Testis (tissue), 2 donors: ENCODE results near the gene MAMDC2.

Experiments
- POLR2A ChIP-seq: fragments of 450-650 bp; IDR thresholded peaks from one replicate; pipeline ENCODE4 v1.6.1; 2017; ENCODE audit warnings: antibody characterized with exemption, mild to moderate bottlenecking, moderate library complexity
- TF ChIP-seq, protein P1 (sequence below), 3 experiments: fragments of 450-650 bp in 2 of 3; fragments of 200-600 bp in 1 of 3; sonication (generic) in 1 of 3; IDR thresholded peaks; one replicate each; pipeline ENCODE4 v1.5.1; 2016 to 2019; ENCODE audit warnings: antibody characterized with exemption in 3 of 3, mild to moderate bottlenecking in 2 of 3, moderate library complexity in 1 of 3

DNA sequence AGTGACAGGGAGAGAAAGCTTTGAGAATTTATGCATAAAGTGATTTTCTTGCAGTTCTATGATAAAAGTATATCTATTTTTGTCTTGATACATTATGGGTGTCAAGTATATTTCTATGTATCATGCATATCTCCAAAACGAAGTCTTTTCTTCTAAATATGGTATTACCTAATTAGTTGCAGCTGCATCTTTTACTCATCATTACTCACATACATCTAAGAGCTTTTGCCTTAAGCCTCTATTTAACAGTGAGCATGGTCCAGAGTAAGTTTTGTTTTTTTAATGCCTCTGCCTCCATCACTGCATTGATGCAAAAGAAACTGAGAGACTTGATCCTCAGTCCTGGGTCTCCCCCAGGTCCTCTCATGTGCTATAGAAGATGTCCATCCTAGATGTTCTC is 175.1 kb downstream of the MAMDC2 start:
- TF ChIP-seq POLR2A: no peak
- TF ChIP-seq, protein P1, sequence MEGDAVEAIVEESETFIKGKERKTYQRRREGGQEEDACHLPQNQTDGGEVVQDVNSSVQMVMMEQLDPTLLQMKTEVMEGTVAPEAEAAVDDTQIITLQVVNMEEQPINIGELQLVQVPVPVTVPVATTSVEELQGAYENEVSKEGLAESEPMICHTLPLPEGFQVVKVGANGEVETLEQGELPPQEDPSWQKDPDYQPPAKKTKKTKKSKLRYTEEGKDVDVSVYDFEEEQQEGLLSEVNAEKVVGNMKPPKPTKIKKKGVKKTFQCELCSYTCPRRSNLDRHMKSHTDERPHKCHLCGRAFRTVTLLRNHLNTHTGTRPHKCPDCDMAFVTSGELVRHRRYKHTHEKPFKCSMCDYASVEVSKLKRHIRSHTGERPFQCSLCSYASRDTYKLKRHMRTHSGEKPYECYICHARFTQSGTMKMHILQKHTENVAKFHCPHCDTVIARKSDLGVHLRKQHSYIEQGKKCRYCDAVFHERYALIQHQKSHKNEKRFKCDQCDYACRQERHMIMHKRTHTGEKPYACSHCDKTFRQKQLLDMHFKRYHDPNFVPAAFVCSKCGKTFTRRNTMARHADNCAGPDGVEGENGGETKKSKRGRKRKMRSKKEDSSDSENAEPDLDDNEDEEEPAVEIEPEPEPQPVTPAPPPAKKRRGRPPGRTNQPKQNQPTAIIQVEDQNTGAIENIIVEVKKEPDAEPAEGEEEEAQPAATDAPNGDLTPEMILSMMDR (IDR thresholded peaks at IDR 0.05): no peak
